ENCODE measurements around the gene KANSL1. TPM values are rescaled to one million over a fixed set of nuclear protein-coding genes. Genes with fewer than 3 reads are reported as not detected.
"Not testable (repeated sequence)": the region's sequence is repeated elsewhere in the genome, so short reads cannot be mapped to it uniquely, and the experiment has no call there.

KANSL1 gene
- total RNA-seq, 2 donors from 2014 or later, result 26.6 to 29.2 TPM

DNA sequence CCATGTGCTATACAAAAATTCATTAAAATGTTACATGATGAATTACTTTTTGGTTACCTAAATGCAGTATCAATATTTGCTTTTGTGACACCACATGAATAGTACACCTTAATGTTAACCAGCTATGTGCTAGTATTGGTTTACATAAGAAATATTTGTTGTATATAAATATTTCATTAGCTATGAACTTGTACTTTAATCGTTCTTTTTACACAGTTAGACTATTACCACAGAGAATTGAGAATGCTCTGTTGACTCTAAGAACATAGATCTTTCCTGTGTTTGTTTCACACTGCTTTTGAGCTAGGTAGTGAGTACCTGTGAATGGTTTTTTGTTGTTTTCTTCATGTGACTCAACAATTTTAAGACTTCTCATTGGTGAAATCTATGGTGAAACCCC, 93.4 kb downstream of the KANSL1 start:
- DNase-seq (ENCODE audit: low spot score), result no peak
- H3K36me3 ChIP-seq, result no peaks in the 10 kb centered on the region
- H3K27ac ChIP-seq, result no peak overlapping the region
- TF ChIP-seq, protein P1, sequence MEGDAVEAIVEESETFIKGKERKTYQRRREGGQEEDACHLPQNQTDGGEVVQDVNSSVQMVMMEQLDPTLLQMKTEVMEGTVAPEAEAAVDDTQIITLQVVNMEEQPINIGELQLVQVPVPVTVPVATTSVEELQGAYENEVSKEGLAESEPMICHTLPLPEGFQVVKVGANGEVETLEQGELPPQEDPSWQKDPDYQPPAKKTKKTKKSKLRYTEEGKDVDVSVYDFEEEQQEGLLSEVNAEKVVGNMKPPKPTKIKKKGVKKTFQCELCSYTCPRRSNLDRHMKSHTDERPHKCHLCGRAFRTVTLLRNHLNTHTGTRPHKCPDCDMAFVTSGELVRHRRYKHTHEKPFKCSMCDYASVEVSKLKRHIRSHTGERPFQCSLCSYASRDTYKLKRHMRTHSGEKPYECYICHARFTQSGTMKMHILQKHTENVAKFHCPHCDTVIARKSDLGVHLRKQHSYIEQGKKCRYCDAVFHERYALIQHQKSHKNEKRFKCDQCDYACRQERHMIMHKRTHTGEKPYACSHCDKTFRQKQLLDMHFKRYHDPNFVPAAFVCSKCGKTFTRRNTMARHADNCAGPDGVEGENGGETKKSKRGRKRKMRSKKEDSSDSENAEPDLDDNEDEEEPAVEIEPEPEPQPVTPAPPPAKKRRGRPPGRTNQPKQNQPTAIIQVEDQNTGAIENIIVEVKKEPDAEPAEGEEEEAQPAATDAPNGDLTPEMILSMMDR (IDR thresholded peaks at IDR 0.05), result no peak
- no peaks in the 10 kb centered on the region for H3K9me3 ChIP-seq
- peaks cover 0 to 57% of the 10 kb centered on the region in 2 donors for H3K4me1 ChIP-seq
- H3K4me3 ChIP-seq, result no peak overlapping the region
- H3K27me3 ChIP-seq, result no peaks in the 10 kb centered on the region

DNA sequence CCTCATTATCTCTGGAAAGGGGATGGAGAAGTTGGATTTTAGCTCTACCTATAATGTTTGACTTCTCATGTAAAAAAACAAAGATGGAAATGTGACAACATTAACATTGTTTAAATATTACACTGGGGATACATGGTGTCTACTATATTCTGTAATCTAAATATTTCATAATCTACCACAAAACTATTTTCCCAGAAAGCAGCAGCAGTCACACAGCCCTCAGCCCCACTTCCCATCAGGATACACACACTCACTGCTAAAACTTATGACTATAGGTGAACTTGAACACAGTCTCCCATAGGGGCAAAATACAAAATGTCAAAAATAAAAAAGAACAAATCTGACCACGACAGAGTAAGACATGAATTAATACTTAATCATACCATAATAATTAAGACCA, 95.7 kb downstream of the KANSL1 start:
- TF ChIP-seq, protein P1 (IDR thresholded peaks at IDR 0.05), result no peak
- no peak for DNase-seq (ENCODE audit: low spot score)
- Histone ChIP-seq H3K9me3 (no peaks in the 10 kb centered on the region), H3K27me3 (no peaks in the 10 kb centered on the region), H3K36me3 (peaks cover 8% of the 10 kb centered on the region), H3K27ac (no peak overlapping the region), H3K4me1 (peaks cover 0 to 56% of the 10 kb centered on the region in 2 donors), H3K4me3 (no peak overlapping the region)

DNA sequence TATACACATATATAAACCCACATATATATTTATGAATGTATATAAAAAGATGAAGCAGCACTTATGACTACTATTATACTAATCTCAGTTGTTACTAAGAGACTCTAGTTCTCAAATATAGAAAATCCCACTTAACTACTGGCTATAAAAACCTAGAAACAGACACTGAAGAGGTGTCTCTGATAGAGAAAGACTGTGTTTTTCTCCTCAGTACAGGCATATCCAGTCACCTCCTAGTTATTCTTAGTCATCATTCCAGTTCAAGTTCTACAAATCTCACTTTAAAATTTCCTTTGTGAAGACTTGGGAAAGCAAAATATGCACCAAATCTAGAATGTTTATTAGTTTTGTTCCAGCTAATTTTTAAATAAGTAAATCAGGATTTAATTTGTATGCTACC, 100.2 kb downstream of the KANSL1 start:
- Histone ChIP-seq H3K27me3 (no peaks in the 10 kb centered on the region), H3K36me3 (peaks cover 8% of the 10 kb centered on the region), H3K4me1 (peaks cover 0 to 25% of the 10 kb centered on the region in 2 donors), H3K9me3 (no peaks in the 10 kb centered on the region), H3K4me3 (no peak overlapping the region), H3K27ac (no peak overlapping the region)
- TF ChIP-seq, protein P1 (IDR thresholded peaks at IDR 0.05), result no peak
- no peak for DNase-seq (ENCODE audit: low spot score)

DNA sequence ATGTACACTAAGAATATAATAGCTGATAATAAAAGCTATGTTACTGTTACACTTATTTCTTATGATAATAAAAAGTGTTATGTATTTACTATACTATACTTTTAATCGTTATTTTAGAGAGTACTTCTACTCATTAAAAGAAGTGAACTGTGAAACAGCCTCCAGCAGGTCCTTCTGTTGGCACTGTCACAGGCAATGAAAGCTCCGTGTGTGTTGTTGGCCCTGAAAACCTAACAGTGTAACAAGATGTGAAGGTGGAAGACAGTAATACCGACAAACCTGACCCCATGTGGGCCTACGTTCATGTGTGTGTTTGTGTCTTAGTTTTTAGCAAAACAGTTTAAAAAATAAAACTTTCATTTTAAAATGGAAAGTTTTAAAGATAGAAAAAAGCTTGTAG, 102.4 kb downstream of the KANSL1 start:
- no peaks in the 10 kb centered on the region for H3K27me3 ChIP-seq
- no peak overlapping the region for H3K27ac ChIP-seq
- H3K4me3 ChIP-seq, result no peak overlapping the region
- H3K9me3 ChIP-seq, result no peaks in the 10 kb centered on the region
- TF ChIP-seq, protein P1 (IDR thresholded peaks at IDR 0.05), result no peak
- no peak for DNase-seq (ENCODE audit: low spot score)
- H3K4me1 ChIP-seq, result peaks cover 0 to 28% of the 10 kb centered on the region in 2 donors
- peaks cover 8% of the 10 kb centered on the region for H3K36me3 ChIP-seq

DNA sequence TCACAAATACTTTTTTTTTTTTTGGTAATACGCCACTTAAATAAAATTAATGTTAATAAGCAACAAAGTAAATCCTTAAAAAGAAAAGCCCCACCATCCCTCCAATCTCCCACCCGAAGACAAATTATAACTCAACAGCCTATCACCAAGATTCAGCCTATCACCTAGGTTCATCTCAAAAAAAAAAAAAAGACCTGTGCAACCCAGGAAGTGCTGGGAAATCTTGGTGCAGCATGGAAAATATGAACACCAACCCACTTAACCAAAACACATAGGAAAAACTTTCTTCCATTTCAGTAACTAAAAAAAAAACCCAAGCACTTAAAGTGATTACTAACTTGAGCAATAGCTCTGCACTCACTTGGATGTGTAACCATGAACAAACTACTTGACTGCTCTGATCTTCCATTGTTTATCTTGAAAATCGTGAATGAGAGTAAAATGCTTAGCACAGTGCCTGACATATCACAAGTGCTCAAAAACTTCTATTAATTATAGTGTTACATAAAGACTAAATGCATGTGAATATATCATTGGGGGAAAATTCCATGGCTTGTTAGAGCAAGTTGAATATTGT, 103.8 kb downstream of the KANSL1 start:
- TF ChIP-seq, protein P1 (IDR thresholded peaks at IDR 0.05), result no peak
- H3K36me3 ChIP-seq, result peaks cover 8% of the 10 kb centered on the region
- no peaks in the 10 kb centered on the region for H3K9me3 ChIP-seq
- peaks cover 0 to 20% of the 10 kb centered on the region in 2 donors for H3K4me1 ChIP-seq
- DNase-seq (ENCODE audit: low spot score), result no peak
- H3K4me3 ChIP-seq, result no peak overlapping the region
- H3K27me3 ChIP-seq, result no peaks in the 10 kb centered on the region
- no peak overlapping the region for H3K27ac ChIP-seq

DNA sequence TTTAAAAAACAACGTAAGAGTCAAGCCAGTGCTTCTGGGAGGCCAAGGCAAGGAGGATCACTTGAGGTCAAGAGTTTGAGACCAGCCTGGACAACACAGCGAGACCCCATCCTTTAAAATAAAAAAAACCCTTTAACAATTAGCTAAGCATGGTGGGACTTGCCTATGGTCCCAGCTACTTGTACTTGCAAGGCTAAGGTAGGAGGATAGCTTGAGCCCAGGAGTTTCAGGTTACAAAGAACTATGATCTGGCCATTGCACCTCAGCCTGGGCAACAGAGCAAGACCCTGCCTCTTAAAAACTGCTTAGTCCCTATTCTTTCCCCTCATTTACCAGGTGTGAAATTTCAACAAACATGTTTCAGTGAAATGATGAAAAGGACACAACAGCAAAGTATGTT, 104.6 kb downstream of the KANSL1 start:
- Histone ChIP-seq H3K9me3 (no peaks in the 10 kb centered on the region), H3K4me3 (no peak overlapping the region), H3K27ac (no peak overlapping the region), H3K4me1 (peaks cover 0 to 21% of the 10 kb centered on the region in 2 donors), H3K36me3 (no peaks in the 10 kb centered on the region), H3K27me3 (no peaks in the 10 kb centered on the region)
- DNase-seq (ENCODE audit: low spot score), result no peak
- TF ChIP-seq, protein P1 (IDR thresholded peaks at IDR 0.05), result no peak

DNA sequence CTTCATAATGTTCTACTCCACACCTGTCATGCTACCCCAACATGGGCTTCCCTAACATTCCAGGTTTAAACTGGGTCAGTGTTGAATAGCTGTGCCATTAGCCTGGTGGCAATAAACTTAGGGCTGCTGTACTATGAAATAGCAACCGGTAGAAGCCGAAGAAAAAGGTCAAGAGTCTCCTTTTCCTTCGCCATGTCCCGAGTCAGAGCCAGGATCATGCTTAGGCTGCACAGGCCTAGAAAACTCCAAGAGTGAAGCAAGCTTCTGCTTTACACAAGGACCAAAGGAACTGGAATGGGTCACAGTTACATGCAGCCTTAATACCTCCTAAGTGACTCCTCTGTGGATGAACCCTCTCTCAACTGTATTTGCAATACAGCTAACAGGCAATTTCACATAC, 105.4 kb downstream of the KANSL1 start:
- not testable (repeated sequence) for H3K36me3 ChIP-seq; DNase-seq (ENCODE audit: low spot score); H3K9me3 ChIP-seq; H3K4me3 ChIP-seq; H3K27me3 ChIP-seq; H3K27ac ChIP-seq
- H3K4me1 ChIP-seq, result peaks cover 0 to 23% of the 10 kb centered on the region in 2 donors

All from right atrium auricular region (tissue), 2 donors.